WI38 (cell line): ENCODE results near the gene GAB1.

Experiments
- H3K4me3 ChIP-seq: 2 replicates; pipeline ENCODE4 v1.5.1; 2011; ENCODE audit warnings: low read depth, mild to moderate bottlenecking, control low read depth, low read length
- TF ChIP-seq, protein P1 (sequence below): IDR thresholded peaks from 2 replicates; pipeline ENCODE4 v1.5.1; 2012; ENCODE audit warnings: low read depth, mild to moderate bottlenecking, control low read depth, low read length

GAB1 gene

DNA sequence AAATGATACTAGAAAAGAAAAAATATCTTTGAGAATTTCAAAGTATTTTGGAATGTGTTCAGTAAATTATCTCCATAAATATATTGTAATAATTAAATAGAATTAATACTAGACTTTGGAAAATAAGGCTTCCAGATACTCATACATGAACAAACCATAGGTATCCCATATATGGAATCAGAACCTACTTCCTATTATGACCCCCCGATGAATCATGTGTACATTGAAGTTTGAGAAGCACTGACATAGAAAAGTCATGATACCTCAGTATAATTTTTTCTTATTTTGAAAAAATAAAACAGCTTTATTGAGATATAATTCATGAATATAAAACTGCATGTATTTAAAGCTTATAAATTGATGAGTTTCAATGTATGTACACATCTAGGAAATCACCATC lies 149.6 kb downstream of the GAB1 start:
- TF ChIP-seq, protein P1, sequence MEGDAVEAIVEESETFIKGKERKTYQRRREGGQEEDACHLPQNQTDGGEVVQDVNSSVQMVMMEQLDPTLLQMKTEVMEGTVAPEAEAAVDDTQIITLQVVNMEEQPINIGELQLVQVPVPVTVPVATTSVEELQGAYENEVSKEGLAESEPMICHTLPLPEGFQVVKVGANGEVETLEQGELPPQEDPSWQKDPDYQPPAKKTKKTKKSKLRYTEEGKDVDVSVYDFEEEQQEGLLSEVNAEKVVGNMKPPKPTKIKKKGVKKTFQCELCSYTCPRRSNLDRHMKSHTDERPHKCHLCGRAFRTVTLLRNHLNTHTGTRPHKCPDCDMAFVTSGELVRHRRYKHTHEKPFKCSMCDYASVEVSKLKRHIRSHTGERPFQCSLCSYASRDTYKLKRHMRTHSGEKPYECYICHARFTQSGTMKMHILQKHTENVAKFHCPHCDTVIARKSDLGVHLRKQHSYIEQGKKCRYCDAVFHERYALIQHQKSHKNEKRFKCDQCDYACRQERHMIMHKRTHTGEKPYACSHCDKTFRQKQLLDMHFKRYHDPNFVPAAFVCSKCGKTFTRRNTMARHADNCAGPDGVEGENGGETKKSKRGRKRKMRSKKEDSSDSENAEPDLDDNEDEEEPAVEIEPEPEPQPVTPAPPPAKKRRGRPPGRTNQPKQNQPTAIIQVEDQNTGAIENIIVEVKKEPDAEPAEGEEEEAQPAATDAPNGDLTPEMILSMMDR: no peak
- no peak overlapping the region for H3K4me3 ChIP-seq

DNA sequence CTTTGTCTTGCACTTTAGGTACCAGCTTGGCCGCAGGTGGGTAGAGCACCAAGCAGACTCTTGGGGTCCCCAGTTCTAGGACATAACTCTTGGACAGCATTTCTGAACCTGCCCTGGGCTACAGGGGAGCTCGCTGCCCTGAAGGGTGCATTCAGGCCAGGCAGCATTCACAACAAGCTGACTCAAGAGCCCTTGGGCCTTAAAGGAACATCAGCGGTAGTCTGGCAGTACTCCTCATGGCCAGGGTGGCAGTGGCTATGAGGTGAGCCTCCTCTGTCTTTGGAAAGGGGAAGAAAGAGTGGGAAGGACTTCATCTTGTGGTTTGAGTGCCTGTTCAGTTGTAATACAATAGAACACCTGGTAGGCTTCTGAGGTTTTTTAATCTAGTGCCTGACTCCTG lies 152.0 kb downstream of the GAB1 start:
- TF ChIP-seq, protein P1: no peak
- no peak overlapping the region for H3K4me3 ChIP-seq

DNA sequence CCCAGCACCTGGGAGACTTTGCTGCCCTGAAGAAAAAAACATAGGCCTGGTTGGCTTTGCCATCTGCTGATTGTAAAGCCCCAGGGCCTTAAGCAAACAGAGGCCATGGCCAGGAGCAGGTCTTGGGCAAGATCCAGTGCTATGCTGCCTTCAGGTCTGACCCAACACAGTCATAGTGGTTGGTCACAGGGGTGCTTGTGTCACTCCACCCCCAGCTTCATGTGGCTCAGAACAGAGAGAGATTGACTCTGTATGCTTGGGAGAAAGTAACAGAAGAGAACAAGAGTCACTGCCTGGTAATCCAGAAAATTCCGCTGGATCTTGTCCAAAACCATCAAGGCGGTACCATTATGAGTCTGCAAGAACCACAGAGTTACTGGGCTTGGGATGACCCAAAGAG lies 152.4 kb downstream of the GAB1 start:
- TF ChIP-seq, protein P1: no peak
- H3K4me3 ChIP-seq: no peak overlapping the region

DNA sequence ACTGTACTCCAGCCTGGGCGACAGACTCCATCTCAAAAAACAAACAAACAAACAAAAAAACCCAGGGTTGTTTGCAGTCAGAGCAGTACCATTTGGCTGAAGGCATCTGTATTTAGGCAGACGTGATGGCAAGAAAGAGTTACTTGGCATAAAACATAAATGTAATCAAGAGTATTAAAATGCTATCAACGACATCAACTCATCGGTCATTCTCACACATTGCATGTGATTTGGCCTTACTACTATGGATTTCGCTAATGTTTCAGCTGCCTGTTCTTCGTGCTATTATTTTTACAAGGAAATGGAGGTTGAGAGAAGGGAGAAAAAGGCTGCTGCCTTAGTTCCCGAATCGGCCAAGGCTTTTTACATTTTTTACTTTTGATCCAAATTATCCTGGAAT lies 161.3 kb downstream of the GAB1 start:
- H3K4me3 ChIP-seq: no peak overlapping the region
- TF ChIP-seq, protein P1: no peak

DNA sequence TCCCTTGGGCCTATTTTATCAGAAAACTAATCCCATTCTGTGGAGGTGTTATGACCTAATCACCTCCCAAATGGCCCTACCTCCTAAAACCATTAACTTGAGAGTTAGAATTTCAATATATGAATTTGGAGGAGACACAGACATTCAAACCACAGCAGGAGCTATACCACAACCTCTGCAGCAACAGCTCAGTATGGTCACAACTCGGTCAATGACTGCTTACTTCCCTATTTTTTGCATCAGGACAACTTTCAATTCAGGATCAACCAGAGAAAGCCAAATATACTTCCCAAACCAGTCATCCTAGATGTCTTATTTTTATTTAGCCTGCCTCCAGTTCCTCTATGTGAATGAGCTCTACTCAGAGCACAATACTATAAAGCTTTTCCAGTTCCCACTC lies 165.6 kb downstream of the GAB1 start:
- H3K4me3 ChIP-seq: no peak overlapping the region
- TF ChIP-seq, protein P1: no peak

DNA sequence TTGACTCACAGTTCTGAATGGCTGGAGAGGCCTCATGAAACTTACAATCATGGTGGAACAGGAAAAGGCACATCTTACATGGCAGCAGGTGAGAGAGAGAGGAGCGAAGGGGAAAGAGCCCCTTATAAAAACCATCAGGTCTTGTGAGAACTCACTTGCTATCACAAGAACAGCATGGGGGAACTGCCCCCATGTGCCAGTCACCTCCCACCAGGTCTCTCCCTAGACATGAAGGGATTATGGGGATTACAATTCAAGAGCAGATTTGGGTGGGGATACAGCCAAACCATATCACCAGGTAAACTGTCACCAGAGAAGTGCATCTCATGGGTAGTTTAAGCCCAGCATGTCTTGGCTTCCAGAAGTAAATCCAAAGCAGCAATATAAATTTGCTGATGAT lies 169.4 kb downstream of the GAB1 start:
- TF ChIP-seq, protein P1: no peak
- H3K4me3 ChIP-seq: no peak overlapping the region

DNA sequence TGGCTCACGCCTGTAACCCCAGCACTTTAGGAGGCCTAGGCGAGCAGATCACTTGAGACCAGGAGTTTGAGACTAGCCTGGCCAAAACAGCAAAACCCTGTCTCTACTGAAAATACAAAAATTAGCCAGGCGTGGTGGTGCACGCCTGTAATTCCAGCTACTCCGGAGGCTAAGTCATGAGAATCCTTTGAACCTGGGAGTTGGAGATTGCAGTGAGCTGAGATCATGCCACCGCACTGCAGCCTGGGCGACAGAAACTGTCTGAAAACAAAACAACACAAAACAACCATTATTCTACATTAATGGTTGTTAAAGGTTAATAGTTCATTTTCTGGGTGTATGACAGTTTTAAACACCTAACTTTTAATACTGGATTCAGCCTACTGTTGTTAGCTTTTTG lies 175.2 kb downstream of the GAB1 start:
- TF ChIP-seq, protein P1: no peak

More for the DNA sequence above, 175.2 kb downstream of the GAB1 start:
- no peak overlapping the region for H3K4me3 ChIP-seq
